HG03432 (cell line): ENCODE results near the gene CALN1.
"Not testable (repeated sequence)": the region's sequence is repeated elsewhere in the genome, so short reads cannot be mapped to it uniquely, and the experiment has no call there.

Source experiments
- ATAC-seq: cut with Tn5 transposase; IDR thresholded peaks from one replicate; pipeline ENCODE4 v1.9.1; 2021; ENCODE audit warnings: mild to moderate bottlenecking, moderate library complexity; ENCODE audit not compliant: unreplicated experiment

The CALN1 gene

DNA sequence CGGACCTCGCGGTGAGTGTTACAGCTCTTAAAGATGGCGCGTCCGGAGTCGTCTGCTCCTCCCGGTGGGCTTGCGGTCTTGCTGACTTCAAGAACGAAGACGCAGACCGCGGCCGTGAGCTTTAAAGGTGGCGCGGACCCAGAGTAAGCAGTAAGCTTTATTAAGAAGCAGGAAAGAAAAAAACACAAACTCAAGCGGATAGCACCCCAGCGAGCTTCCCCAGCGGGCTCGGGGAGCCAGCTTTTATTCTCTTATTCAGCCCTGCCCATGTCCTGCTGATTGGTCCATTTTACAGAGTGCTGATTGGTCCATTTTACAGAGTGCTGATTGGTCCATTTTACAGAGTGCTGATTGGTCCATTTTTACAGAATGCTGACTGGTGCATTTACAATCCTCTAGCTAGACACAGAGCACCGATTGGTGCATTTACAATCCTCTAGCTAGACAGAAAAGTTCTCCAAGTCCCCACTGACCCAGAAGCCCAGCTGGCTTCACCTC is at the start of gene CALN1:
Gene CALN1, minus strand, starts transcription at position 218 of the 498 bp plus-strand sequence.
- ATAC-seq = not testable (repeated sequence)

GRCh38 chr7:72453471-72453870 is 41.3 kb upstream of the CALN1 start:
- no peak for ATAC-seq

DNA sequence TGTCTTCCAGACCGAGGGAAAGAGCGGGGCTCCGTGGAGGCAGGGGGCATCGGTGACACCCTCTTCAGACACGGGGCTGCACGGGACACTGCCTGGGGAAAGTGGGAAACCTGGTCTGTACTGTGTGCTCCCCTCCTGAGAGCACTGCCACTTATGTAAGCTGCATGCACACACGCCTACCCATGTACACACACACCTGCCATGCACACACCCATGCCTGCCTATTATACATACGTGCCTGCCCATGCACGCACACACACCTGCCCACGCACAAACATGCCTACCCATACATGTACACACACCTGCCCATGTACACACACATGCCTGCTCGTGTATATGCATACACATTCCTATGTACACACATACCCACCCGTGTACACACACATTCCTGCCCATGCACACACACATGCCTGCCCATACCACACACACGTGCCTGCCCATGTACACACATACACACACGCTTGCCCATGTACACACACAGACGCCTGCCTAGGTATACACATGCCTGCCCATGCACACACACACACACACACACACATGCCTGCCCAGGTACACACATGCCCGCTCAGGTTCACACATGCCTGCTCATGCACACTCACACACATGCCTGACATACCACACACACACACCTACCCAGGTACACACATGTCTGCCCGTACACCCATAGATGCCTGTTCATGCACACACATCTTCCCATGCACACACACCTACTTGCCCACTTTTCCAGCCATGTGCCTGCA is 35.5 kb upstream of the CALN1 start:
- no peak for ATAC-seq

DNA sequence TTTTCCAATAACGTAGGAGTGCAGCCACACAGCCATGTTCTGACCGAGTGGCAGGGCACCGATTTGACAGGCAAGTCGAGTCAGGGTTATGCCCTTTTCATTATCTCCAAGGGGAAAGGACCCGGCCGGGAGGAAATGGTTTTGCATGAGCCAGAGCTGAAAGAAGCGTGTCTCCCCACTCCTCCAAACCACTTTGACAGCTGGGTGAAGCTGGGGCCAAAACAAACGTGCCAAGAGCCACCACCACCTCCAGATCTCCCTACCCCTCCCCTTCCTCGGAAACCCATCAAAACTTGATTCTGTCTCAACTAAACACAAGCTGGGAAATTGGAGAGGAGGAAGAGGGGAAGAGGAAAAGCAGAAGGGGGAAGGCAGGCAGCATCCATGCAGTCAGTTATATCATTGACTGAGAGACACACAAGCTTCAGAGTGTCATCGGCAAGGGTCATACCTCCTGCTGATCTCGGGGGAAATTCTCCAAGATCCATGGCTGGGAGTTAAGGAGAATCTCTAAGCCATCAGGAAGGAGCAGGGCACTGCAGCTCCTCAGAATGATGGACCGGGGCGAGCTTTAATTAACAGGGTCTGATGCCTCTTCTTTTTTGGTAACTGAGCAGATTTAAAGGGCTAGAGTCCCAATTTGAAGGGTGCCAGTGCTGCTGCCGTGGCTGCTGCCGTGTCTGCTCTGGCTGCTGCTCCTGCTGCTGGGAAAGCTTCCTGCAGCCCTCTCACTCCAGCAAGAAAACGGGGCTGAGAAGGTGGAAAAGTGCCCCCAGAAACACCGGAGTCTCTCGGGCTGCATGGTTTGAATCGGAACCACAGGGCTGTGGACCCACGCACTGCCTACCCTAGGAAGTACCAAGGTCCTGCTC is 34.7 kb upstream of the CALN1 start:
- ATAC-seq = no peak

GRCh38 chr7:72446131-72446530 is 34.0 kb upstream of the CALN1 start:
- no peak for ATAC-seq

DNA sequence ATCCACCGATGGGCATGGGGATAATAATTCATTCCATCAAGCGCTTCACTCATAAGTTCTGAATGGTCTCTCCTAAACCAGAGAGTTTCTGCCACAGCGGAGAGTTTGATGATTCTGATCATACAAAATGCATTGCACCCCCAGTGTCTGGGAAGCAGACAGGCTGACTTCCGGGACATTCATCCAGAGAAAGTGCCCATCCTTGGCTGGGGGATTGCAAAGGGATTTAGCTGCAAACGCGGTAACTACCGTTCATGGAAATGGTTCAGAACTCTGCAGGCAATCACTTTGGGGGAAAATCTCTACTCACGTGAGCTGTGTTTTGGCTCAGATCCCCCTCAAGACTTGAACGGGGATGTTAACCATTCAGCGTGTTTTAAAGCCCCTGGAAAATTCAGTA is 33.4 kb upstream of the CALN1 start:
- no peak for ATAC-seq

DNA sequence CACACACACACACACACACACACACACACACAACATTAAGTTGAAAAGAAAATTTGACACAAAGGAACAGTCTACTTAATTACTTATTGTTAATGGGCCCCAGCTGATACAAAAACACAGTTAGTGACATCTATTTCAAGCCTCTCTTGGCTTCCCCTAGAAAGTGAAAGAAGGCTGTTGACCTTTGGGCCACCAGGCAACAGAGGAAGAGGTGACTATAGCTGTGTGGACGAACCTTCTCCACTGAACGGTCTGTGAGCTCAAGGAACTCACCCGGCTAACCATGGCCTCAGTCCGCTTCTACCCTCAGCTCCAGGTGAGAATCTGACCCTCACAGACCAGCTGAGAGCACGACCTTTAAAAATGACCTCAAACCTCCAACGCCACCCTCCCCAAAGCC is 32.9 kb upstream of the CALN1 start:
- ATAC-seq = peak; percentile 46

- ATAC-seq = peak; percentile 54
These were observed 32.1 kb upstream of the CALN1 start for GRCh38 chr7:72444026-72444776.

DNA sequence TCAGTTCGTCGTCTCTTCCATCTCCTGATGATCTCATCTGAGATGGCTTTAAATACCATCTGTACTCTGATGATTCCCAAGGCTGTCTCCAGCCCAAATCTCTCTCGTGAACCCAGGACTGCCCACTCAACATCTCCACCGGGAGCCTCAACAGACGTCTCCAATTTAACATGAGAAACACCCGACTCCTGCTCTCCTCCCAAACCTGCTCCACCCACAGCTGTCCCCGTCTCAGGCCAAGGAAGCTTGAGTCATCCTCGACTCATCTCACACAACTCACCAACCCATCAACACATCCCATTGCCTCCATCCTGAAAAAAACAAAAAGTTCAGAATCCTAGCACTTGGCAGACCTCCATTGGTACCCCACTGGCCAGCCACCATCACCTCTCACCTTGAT is 29.7 kb upstream of the CALN1 start:
- no peak for ATAC-seq

DNA sequence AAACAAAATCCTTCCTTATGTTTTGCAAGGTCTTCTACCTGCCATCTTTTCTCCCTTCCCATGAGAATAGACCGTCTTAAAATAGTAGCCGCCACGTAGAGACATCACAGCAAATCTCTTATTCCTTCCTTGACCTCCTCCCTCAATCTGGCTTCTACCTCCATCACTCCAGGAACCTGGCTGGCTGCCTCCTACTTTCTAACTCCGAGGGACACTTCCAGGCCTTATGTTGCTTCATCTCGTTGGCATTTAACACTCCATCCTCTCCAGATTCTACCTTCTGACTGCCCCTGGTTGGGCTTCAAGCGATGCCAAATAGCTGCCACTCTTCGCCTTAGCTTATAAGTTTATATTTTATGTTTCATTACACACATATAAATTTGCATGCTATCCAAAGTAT is 26.4 kb upstream of the CALN1 start:
- ATAC-seq = no peak

DNA sequence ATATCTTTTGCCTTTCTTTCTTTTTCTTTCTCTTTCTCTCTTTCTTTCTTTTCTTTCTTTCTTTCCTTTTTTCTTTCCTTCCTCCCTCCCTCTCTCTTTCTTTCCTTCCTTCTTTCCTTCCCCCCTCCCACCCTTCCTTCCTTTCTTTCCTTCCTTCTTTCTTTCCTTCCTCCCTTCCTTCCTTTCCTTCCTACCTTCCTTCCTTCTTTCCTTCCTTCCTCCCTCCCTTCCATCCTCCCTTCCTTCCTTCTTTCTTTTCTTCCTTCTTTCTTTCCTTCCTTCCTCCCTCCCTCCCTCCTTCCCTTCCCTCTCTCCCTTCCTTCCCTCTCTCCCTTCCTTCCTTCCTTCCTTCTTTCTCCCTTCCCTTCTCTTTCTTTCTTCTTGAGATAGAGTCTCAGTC is 25.5 kb upstream of the CALN1 start:
- no peak for ATAC-seq

- ATAC-seq = no peak
These were observed 25.0 kb upstream of the CALN1 start for GRCh38 chr7:72437061-72437585.

- no peak for ATAC-seq
These were observed 23.9 kb upstream of the CALN1 start for GRCh38 chr7:72435925-72436480.

- no peak for ATAC-seq
These were observed 23.2 kb upstream of the CALN1 start for GRCh38 chr7:72435366-72435765.

GRCh38 chr7:72430531-72430930 is 18.4 kb upstream of the CALN1 start:
- no peak for ATAC-seq

DNA sequence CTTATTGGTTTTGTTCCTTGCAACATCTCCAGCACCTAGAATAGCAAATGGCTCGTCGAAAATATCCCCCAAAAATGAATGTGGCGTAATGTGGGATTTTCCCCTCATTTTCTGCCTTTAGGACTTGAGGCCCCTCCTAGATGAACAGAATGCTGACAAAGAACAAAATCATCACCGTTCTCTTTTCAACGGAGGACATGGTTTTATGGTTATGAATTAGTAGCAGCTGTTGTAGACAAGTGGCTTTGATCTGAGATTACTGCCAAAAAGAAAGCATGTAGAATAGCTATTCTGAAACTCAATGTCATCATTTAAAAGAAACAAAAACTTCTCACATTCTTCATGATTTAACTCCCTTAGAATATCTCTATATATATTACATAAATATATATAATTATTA is 17.2 kb upstream of the CALN1 start:
- no peak for ATAC-seq

- ATAC-seq = no peak
These were observed 4.7 kb upstream of the CALN1 start for GRCh38 chr7:72416846-72417245.

GRCh38 chr7:72415586-72415985 is 3.4 kb upstream of the CALN1 start:
- ATAC-seq = no peak

DNA sequence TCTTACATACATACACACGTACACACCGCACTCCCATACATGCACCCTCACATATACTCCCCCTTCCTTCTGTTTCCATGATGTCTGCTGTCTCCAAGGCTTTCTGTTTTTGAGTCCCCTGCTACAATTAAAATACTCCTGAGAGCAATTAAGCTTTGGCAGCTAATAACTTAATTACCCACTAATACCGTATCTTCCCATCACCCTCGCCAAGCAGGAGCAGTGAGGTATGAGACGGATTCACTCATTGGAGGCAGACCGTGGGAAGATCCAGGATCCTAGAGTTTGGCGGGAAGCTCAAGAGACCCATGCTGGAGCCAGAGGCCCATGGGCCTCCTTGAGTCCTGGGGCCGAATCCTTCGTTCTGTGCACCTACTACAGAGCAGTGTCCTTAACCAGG is 1.7 kb upstream of the CALN1 start:
- no peak for ATAC-seq

- ATAC-seq = no peak
These were observed 1.2 kb upstream of the CALN1 start for GRCh38 chr7:72413290-72413689.

GRCh38 chr7:72411419-72411818 is 719 bp downstream of the CALN1 start:
- ATAC-seq = no peak
